Glomerular visceral epithelial cell (primary cell): ENCODE measurements around the gene ABCA7.

Source experiments
- DNase-seq: peaks from one replicate; pipeline ENCODE4 v3.0.0-alpha.2; 2016; ENCODE audit errors: extremely low spot score

ABCA7 gene

GRCh38 chr19:1002600-1002999, 37.3 kb upstream of the ABCA7 start:
- no peak for DNase-seq

GRCh38 chr19:1003283-1003682, 36.6 kb upstream of the ABCA7 start:
- DNase-seq = no peak

- no peak for DNase-seq
These were observed 35.6 kb upstream of the ABCA7 start for GRCh38 chr19:1004204-1004802.

- no peak for DNase-seq
These were observed 34.9 kb upstream of the ABCA7 start for GRCh38 chr19:1004803-1005664.

- DNase-seq = no peak
These were observed 33.1 kb upstream of the ABCA7 start for GRCh38 chr19:1006711-1007398.

GRCh38 chr19:1007399-1008251, 32.3 kb upstream of the ABCA7 start:
- no peak for DNase-seq

GRCh38 chr19:1008268-1009040, 31.5 kb upstream of the ABCA7 start:
- no peak for DNase-seq

GRCh38 chr19:1009041-1009980, 30.6 kb upstream of the ABCA7 start:
- DNase-seq = no peak

- no peak for DNase-seq
These were observed 29.8 kb upstream of the ABCA7 start for GRCh38 chr19:1009981-1010538.

GRCh38 chr19:1010586-1011510, 29.1 kb upstream of the ABCA7 start:
- no peak for DNase-seq

- no peak for DNase-seq
These were observed 28.0 kb upstream of the ABCA7 start for GRCh38 chr19:1011831-1012333.

GRCh38 chr19:1012334-1012733, 27.6 kb upstream of the ABCA7 start:
- DNase-seq = no peak

- no peak for DNase-seq
These were observed 26.7 kb upstream of the ABCA7 start for GRCh38 chr19:1013218-1013617.

- DNase-seq = no peak
These were observed 25.5 kb upstream of the ABCA7 start for GRCh38 chr19:1014161-1015060.

- DNase-seq = no peak
These were observed 24.7 kb upstream of the ABCA7 start for GRCh38 chr19:1015061-1015781.

GRCh38 chr19:1015782-1016646, 23.9 kb upstream of the ABCA7 start:
- no peak for DNase-seq
